Hematopoietic multipotent progenitor cell treated with erythropoietin and hydrocortisone succinate and interleukin-3 and kit ligand, for 15 days (in vitro differentiated cells): ENCODE data around the gene MRPL9.
A peak's percentile ranks its signal among the peaks of the same experiment; 100 is the strongest.

Experiments used
- DNase-seq: peaks from one replicate; pipeline ENCODE4 v3.0.0-alpha.2; 2015; ENCODE audit warnings: low spot score

The MRPL9 gene

DNA sequence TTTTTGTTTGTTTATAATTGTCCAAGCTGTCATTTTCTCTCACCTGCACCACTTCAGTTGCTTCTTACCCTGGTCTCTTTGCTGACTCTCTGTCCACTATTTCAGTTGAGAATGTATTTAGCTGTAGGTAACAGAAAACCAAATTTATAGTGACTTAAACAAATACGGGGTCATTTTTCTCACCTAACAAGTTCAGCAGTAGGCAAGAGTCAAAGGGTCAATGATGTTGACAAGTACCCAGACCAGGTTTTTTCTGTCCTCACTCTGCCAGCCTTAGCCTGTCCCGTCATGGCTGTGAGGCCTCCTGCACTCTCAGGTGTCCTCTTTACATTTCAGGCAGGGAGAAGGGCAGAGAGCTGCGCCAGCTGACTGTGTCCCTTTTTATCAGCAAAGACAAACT lies 30.2 kb downstream of the MRPL9 start:
- DNase-seq: no peak

DNA sequence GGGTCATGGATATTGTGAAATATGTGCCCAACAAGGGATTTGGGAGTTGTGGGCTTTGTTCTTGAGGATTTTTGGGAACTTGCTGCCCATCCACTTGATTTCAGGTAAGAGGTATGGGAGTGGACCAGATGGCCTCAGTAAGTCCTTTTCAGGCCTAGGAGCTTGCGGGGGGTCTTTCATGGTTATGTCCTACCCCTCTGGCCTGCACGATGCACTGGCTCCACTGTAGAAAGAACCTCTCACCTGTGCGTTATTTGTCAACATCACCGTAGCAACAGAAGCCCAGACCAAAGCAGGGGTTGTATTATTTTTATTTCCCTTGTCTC lies 33.4 kb downstream of the MRPL9 start:
- no peak for DNase-seq

DNA sequence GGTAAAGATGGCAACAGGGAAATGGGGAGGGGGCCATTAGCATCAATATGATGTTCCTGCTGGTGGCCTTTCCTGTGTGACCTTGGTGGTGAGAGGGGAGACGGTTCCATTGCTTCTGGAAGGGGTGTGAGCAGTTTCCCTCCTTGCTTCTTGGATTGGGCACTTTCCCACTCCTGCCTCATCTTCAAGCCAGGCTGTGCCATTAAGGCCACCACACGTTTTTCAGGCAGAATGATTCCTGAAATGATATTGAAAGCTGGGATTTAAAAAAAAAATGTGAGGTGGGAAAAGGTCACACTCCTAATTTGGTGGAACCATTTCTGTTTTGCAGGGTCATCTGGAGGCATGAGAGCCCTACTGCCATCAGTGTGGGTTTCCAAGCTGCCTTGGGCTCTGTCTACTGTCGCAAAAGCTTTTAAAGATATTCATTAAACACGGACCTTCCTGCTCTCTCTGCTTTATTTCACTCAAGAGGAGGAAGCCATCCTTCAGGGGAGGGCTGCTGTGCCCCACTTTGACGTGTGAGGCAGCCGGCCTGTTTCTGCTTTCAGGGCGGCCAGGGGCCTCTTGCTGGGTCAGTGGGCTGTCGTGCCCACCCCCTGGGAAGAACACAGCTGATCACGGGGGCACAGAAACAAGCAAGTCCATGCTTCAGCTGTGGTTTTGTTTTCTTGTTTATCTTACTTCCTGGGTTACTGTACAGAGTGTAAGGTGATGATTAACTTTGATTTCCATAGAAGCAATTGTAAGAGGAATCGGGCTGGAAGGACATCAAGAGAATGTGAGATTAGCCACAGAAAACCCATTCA lies 33.9 kb downstream of the MRPL9 start:
- DNase-seq: no peak

GRCh38 chr1:151728151-151729054 lies 34.9 kb downstream of the MRPL9 start:
- no peak for DNase-seq

DNA sequence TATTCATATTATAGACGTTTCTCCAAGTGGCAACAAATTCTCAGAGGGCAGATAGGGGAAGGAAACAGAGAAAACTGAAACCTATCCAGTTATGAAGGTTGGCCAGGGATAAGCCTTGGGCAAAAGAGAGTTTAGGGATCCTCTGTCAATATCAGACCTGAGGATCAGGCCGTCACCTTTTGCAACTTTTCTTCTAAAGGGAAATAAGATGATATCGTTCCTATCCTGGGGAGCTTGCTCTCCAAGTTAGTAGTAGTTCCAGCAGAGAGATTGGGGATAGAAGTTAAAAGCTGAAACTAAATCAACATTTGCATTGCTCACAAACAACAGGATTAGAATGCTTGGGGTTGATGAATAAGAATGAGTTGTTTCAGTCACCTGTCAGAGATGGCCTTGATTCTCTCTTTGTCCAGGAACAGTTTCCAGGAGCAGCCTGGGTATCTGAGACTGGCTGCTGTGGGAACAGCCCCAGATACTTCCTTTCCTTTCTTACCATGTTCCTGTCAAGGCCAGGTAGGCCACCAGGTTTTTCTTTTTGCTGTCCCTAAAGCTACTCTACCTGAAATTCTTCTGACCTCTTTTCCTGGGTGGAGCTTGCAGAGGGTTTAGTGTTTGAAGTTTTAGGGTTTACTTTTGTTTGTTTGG lies 39.4 kb downstream of the MRPL9 start:
- no peak for DNase-seq

DNA sequence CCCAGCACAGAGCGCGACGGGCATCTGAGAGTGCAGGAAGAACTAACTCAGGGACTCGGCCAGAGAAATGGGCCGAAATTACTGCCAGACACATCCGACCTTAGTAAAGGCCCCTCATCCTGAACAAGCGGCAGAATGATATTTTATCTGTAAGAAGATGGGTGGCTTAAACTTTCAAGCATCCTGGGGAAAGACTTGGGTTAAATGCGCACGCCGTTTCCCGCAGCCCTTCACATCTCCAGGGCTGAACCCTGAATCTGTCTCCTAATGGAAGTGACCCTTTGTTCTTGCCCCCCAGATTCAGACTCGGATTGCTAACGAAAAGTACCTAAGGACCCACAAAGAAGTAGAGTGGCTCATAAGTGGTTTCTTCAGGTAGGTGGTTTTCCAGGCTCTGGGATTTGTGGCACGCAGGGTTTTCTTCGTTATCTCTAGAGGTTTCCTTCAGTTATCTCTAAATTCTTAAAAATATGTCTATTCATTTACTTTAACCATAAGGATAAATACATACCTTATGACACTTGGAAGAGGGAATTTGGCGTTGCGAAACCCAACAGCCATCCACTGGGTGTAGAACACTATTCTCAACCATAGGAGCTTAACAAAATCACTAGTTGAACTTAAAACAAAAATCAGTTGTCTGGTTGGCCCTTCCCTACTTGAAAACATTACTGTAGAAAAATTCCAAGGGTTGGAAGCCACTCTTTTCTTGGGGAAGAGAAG lies 41.3 kb downstream of the MRPL9 start:
- DNase-seq: no peak

- no peak for DNase-seq
These were observed 42.1 kb downstream of the MRPL9 start, which contains the start of gene RIIAD1 for GRCh38 chr1:151720974-151721787. Gene RIIAD1, plus strand, starts transcription at chr1:151721522. Its CDS starts 15 bp downstream, at chr1:151721537.

GRCh38 chr1:151720554-151720953 lies 42.7 kb downstream of the MRPL9 start:
- DNase-seq: no peak

DNA sequence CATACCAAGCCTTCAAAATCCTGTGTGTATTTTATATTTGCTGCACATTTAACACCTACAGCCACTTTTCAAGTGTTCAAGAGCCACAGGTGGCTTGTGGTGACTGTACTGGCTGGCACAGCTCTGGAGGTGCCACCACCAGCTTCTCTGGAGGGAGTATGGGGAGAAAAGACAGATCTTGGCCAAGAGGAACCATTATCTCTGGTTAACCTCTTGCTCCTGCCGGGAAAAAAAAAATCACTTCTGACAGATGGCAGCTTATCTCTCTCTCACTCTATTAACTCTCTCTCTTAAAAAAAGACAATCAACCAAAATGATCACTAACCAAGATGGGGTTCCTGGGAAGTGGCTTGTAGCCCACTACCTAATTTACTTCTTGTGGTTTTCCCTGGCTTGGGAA lies 43.2 kb downstream of the MRPL9 start:
- peak; percentile 12 for DNase-seq

DNA sequence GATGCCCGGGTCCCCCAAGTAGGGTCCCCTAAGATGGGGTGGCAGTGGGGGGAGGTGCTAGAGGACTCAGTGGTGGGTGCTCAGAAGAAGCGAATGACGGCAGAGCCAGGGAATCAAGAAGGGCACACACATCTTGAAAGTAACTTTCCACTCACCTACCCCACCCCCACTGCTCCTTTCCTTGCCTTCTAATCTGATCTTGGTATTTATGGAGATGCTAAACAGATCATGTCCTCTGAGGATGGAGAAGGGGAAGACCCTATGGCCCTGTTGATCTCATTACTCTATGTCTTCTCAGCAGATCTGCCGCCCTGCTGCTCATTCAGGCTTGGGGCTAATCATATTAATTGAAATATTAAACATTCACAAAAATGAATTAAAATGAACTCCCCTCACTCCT lies 44.6 kb downstream of the MRPL9 start:
- DNase-seq: no peak

DNA sequence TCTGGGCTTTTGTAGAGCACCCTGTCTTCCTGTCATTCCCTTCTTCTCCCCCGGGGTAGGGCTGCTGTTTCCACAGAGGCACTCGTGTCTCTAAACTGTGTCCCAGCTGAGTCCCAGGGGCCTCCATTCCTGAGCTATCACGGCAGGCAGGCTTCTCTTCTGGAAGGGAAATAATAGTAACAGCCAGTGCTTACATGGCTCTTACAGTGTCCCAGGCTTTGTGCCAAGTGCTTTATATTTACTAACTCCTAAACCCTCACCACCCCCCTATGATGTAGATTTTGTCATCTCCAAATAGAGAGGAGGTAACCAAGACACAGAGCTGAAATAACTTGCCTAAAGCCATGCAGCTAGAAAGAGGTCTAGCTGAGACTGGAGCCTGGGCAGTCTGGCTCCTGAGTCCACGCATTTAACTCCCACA lies 45.3 kb downstream of the MRPL9 start:
- no peak for DNase-seq

DNA sequence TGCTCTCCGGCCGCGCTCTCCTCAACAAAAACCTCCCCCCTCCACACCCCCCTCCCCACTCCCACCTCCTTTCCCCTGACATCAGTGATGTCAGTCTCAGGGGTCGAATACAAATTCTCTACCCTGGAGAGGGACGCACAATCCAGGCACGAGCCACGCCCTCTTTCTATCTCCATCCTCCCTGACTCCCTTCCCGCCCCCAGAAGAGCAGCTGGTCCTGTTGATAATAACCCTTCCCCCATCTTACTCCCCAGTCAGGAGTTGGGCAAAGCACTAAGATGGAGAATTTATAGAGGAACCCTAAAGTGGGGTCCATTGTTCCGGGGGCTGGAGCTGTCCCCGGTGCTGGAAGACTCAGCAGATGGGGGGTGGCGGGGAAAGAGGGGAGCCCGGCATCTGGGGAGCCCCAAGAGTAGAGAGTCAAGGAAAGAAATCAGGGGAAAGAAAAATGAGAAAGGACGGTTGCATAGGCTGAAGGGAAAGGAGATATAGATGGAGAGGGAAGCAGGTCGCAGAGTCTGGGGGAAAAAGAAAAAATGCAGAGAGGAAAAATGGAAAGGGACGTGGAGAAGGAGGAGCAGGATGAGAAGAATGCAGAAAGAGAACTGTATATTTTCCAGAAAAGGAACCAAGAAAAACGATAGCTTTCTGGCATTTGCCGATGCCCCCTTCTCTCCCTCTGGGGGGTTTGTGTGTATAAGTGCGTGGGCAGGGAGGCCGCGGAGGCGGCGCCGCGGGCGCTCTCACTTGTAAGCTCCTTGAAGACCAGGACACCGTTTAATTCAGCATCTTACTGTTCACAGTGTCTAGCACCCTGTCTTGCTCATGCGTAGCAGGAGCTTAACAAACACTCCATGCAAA lies 46.3 kb downstream of the MRPL9 start, which contains the start of gene CELF3:
Gene CELF3 (minus strand): TSS at position 33 of the 861 bp plus-strand sequence. CDS start 783 bp downstream, outside the sequence.
- DNase-seq: peak; percentile 88

GRCh38 chr1:151716405-151716762 lies 46.9 kb downstream of the MRPL9 start:
- DNase-seq: no peak

GRCh38 chr1:151715726-151716404 lies 47.4 kb downstream of the MRPL9 start:
- peak; percentile 48 for DNase-seq

- DNase-seq: peak; percentile 71
These were observed 48.2 kb downstream of the MRPL9 start for GRCh38 chr1:151714820-151715725.

GRCh38 chr1:151713874-151714273 lies 49.4 kb downstream of the MRPL9 start:
- DNase-seq: no peak

GRCh38 chr1:151713044-151713443 lies 50.3 kb downstream of the MRPL9 start:
- DNase-seq: no peak

GRCh38 chr1:151711951-151712350 lies 51.3 kb downstream of the MRPL9 start:
- DNase-seq: no peak
